ENCODE data around the gene MAPRE2.

Gene MAPRE2

GRCh38 chr18:35192415-35192814 lies 151.2 kb downstream of the MAPRE2 start:
- no peaks in the 10 kb centered on the region for H3K79me2 ChIP-seq (ENCODE audit: insufficient read depth, low read length)
- no peaks in the 10 kb centered on the region for H3K9me2 ChIP-seq (ENCODE audit: low read depth, low read length)
- H3F3A ChIP-seq (ENCODE audit: insufficient read depth, low read length): no peaks in the 10 kb centered on the region
- H3K9ac ChIP-seq (ENCODE audit: low read length): no peak overlapping the region
- no peaks in the 10 kb centered on the region for H3K36me3 ChIP-seq (ENCODE audit: insufficient read depth, low read length)
- no peak overlapping the region for H3K4me2 ChIP-seq (ENCODE audit: low read length)
- TF ChIP-seq EZH2 (IDR thresholded peaks at IDR 0.05; ENCODE audit: borderline replicate concordance, low read length) (no peak), CTCF (IDR thresholded peaks at IDR 0.05; ENCODE audit: low read length) (no peak)
- H2AFZ ChIP-seq (ENCODE audit: low read length): no peak overlapping the region
- no peak overlapping the region for H3K4me3 ChIP-seq (ENCODE audit: low read depth, low read length, poor library complexity, severe bottlenecking)
- H3K4me1 ChIP-seq (ENCODE audit: insufficient read depth, low read length, severe bottlenecking): no peaks in the 10 kb centered on the region
- no peaks in the 10 kb centered on the region for H3K27me3 ChIP-seq (ENCODE audit: insufficient read depth, low read length)
- no peak overlapping the region for H3K27ac ChIP-seq (ENCODE audit: low read depth, low read length, poor library complexity, severe bottlenecking)
- no peaks in the 10 kb centered on the region for H4K20me1 ChIP-seq (ENCODE audit: insufficient read depth, low read length)
- no peaks in the 10 kb centered on the region for H3K9me3 ChIP-seq (ENCODE audit: low read length)

Data from OCI-LY1 (cell line).